Amniotic stem cell (primary cell): Measurements from ENCODE around the gene ZPR1.
"Not testable (repeated sequence)": the region's sequence is repeated elsewhere in the genome, so short reads cannot be mapped to it uniquely, and the experiment has no call there.

Experiments
- DNase-seq: peaks from one replicate; lab custom pipeline; 2025; lab: John Stamatoyannopoulos, UW

Gene ZPR1

GRCh38 chr11:116787786-116788486 lies at the start of gene ZPR1:
Gene ZPR1 (minus strand): TSS chr11:116788023. CDS start chr11:116787990, 33 bp downstream.
- peak; percentile 48 for DNase-seq

- DNase-seq: no peak
Observed at GRCh38 chr11:116836632-116836991, 48.8 kb upstream of the ZPR1 start.

GRCh38 chr11:116835791-116836631 lies 48.2 kb upstream of the ZPR1 start:
- DNase-seq: peak; percentile 82

- no peak for DNase-seq
Observed at GRCh38 chr11:116835042-116835772, 47.4 kb upstream of the ZPR1 start.

- not testable (repeated sequence) for DNase-seq
Observed at GRCh38 chr11:116834535-116835041, 46.8 kb upstream of the ZPR1 start.

GRCh38 chr11:116833816-116834534 lies 46.2 kb upstream of the ZPR1 start:
- DNase-seq: no peak

- no peak for DNase-seq
Observed at GRCh38 chr11:116833491-116833815, 45.6 kb upstream of the ZPR1 start.

- no peak for DNase-seq
Observed at GRCh38 chr11:116832350-116833290, 44.8 kb upstream of the ZPR1 start.

GRCh38 chr11:116831790-116832349 lies 44.0 kb upstream of the ZPR1 start:
- DNase-seq: no peak

GRCh38 chr11:116830184-116830912 lies 42.5 kb upstream of the ZPR1 start:
- DNase-seq: no peak

- no peak for DNase-seq
Observed at GRCh38 chr11:116829525-116830183, 41.8 kb upstream of the ZPR1 start, which contains the start of gene APOC3. Gene APOC3 (plus strand): TSS chr11:116829907. CDS start chr11:116830583, 676 bp downstream.

- DNase-seq: no peak
Observed at GRCh38 chr11:116828632-116829524, 41.1 kb upstream of the ZPR1 start.

- no peak for DNase-seq
Observed at GRCh38 chr11:116827461-116827860, 39.6 kb upstream of the ZPR1 start.

GRCh38 chr11:116826751-116827431 lies 39.1 kb upstream of the ZPR1 start:
- DNase-seq: no peak

GRCh38 chr11:116825854-116826750 lies 38.3 kb upstream of the ZPR1 start:
- DNase-seq: no peak

GRCh38 chr11:116825434-116825833 lies 37.6 kb upstream of the ZPR1 start:
- no peak for DNase-seq
